AG04449 (cell line): ENCODE results near the gene NDOR1.

Experiments
- CTCF ChIA-PET: fragments of 350-600 bp; formaldehyde crosslinking; extraction: SDS; loops from one replicate; lab custom pipeline; 2021; ENCODE audit warnings: antibody characterized with exemption; lab: Yijun Ruan, JAX
- POLR2A ChIA-PET: fragments of 400-600, 350-600 bp; formaldehyde crosslinking; extraction: SDS; loops from one replicate; lab custom pipeline; 2020; ENCODE audit warnings: antibody characterized with exemption, inconsistent platforms; lab: Yijun Ruan, JAX
- DNase-seq: peaks from one replicate; pipeline ENCODE4 v3.0.0-alpha.2; 2010; ENCODE audit warnings: low read depth, low spot score
- H3K4me3 ChIP-seq: 2 replicates; pipeline ENCODE4 v1.5.1; 2011; ENCODE audit warnings: low read depth, mild to moderate bottlenecking, control low read depth, low read length
- CTCF ChIP-seq: IDR thresholded peaks from one replicate; pipeline ENCODE4 v1.5.1; 2011; ENCODE audit warnings: mild to moderate bottlenecking, moderate library complexity, low read length, control low read depth, inconsistent platforms; ENCODE audit not compliant: insufficient read depth; ENCODE audit errors: missing control alignments

Gene NDOR1

GRCh38 chr9:137176302-137177182 lies 29.0 kb upstream of the NDOR1 start:
- peak; percentile 54 for TF ChIP-seq CTCF
- no peak overlapping the region for H3K4me3 ChIP-seq
- ChIA-PET POLR2A (interaction anchor here (0.8 to 1.1 kb wide), 3 partner anchors 12 to 64 kb away, joined by 3 read pairs; partner anchors contain the start of genes ANAPC2, SSNA1 and TUBB4B), CTCF (interaction anchor here (0.8 to 5.4 kb wide), 8 partner anchors 10 to 86 kb away, joined by 3 to 30 read pairs (median 3); partner anchors contain the start of genes ANAPC2, RNF224 and SSNA1)
- no peak for DNase-seq

GRCh38 chr9:137178201-137178938 lies 27.1 kb upstream of the NDOR1 start:
- ChIA-PET POLR2A (no interaction called here), CTCF (interaction anchor here (0.9 to 5.4 kb wide), 5 partner anchors 9 to 58 kb away, joined by 3 to 30 read pairs (median 6); partner anchors contain the start of genes ANAPC2, LRRC26 and SSNA1)
- no peak for DNase-seq
- TF ChIP-seq CTCF = no peak
- no peak overlapping the region for H3K4me3 ChIP-seq

GRCh38 chr9:137178939-137179630 lies 26.4 kb upstream of the NDOR1 start:
- H3K4me3 ChIP-seq = no peak overlapping the region
- CTCF ChIA-PET = interaction anchor here (0.9 to 2.1 kb wide), 3 partner anchors 10 to 58 kb away, joined by 3 to 7 read pairs (median 3); partner anchors contain the start of gene LRRC26
- DNase-seq = no peak
- TF ChIP-seq CTCF = no peak
- POLR2A ChIA-PET = no interaction called here

GRCh38 chr9:137179761-137180160 lies 25.7 kb upstream of the NDOR1 start:
- ChIA-PET POLR2A (no interaction called here), CTCF (interaction anchor here (0.9 to 2.1 kb wide), 2 partner anchors 10 to 25 kb away, joined by 3 to 7 read pairs; partner anchors contain the start of gene LRRC26)
- no peak for TF ChIP-seq CTCF
- H3K4me3 ChIP-seq = no peak overlapping the region
- no peak for DNase-seq

GRCh38 chr9:137180491-137180890 lies 25.0 kb upstream of the NDOR1 start:
- ChIA-PET CTCF (interaction anchor here (0.9 kb wide), 1 partner anchor 42 kb away, joined by 4 read pairs; the partner anchor contains the start of gene RNF208), POLR2A (interaction anchor here (0.8 kb wide), 1 partner anchor 20 kb away, joined by 3 read pairs; no protein-coding TSS in a partner anchor)
- H3K4me3 ChIP-seq = no peak overlapping the region
- TF ChIP-seq CTCF = no peak
- DNase-seq = no peak
